ENCODE results near the gene IGF1R. TPM values are rescaled to one million over a fixed set of nuclear protein-coding genes. Genes with fewer than 3 reads are reported as not detected.

The IGF1R gene
- total RNA-seq, 2 donors from 2014 or later = 32.1 to 64.1 TPM

DNA sequence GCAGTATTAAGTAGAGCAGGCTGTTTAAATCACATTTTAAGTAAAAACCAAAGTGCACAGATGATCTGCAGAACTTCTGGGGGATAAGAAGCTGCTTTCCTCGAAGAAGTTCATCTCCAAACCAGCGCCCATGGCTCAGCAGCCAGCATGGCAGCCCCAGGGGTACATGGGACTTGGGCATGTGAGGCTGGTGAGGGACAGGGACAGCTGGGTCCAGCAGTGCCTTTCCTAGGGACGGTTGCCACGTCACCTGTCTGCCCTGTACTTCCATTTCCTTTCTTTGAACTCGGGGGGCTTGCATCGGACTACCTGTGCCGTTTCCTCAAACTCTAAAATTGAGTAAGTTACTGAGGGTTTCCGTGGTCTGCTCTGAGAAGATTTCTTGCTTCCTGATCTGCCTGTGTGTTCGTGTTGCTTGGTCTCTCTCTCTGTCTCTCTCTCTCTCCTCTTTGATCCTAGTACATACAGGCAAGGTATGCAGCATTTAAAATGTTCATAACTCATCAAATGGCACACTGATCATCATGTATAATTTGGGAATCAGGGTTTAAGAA, 67.6 kb downstream of the IGF1R start:
- TF ChIP-seq, protein P1, sequence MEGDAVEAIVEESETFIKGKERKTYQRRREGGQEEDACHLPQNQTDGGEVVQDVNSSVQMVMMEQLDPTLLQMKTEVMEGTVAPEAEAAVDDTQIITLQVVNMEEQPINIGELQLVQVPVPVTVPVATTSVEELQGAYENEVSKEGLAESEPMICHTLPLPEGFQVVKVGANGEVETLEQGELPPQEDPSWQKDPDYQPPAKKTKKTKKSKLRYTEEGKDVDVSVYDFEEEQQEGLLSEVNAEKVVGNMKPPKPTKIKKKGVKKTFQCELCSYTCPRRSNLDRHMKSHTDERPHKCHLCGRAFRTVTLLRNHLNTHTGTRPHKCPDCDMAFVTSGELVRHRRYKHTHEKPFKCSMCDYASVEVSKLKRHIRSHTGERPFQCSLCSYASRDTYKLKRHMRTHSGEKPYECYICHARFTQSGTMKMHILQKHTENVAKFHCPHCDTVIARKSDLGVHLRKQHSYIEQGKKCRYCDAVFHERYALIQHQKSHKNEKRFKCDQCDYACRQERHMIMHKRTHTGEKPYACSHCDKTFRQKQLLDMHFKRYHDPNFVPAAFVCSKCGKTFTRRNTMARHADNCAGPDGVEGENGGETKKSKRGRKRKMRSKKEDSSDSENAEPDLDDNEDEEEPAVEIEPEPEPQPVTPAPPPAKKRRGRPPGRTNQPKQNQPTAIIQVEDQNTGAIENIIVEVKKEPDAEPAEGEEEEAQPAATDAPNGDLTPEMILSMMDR (IDR thresholded peaks at IDR 0.05) = no peak
- Histone ChIP-seq H3K36me3 (peaks cover 8% of the 10 kb centered on the region), H3K4me1 (peaks cover 0 to 78% of the 10 kb centered on the region in 2 donors), H3K27ac (peak overlapping the region; percentile 85 to 90), H3K27me3 (no peaks in the 10 kb centered on the region), H3K4me3 (no peak overlapping the region), H3K9me3 (no peaks in the 10 kb centered on the region)
- no peak for DNase-seq (ENCODE audit: low spot score)

DNA sequence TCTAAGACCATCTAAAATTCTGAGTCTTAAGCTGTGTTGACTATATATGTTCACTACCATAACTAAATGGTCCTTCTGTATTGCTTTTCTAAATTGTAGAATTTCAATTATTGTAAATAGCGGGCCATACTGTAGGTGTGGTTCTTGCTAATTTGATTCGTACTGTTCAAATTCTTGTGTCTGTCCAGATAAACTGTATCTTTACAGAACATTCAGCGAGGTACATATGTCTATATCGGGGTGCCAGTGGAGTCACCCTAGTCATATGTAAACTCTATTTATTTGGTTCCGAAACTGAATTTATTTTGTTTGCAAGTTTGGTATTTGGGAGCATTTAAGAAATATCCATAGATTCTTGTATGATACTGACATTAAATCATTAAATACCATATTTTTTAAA, 69.0 kb downstream of the IGF1R start:
- H3K27me3 ChIP-seq = no peaks in the 10 kb centered on the region
- H3K27ac ChIP-seq = peak overlapping the region; percentile 85 to 90
- H3K4me1 ChIP-seq = peaks cover 0 to 91% of the 10 kb centered on the region in 2 donors
- no peaks in the 10 kb centered on the region for H3K36me3 ChIP-seq
- H3K4me3 ChIP-seq = no peak overlapping the region
- TF ChIP-seq, protein P1 (IDR thresholded peaks at IDR 0.05) = no peak
- no peaks in the 10 kb centered on the region for H3K9me3 ChIP-seq
- DNase-seq (ENCODE audit: low spot score) = no peak

- peak overlapping the region; percentile 85 to 90 for H3K27ac ChIP-seq
Observed at GRCh38 chr15:98717942-98718341, 69.6 kb downstream of the IGF1R start.

DNA sequence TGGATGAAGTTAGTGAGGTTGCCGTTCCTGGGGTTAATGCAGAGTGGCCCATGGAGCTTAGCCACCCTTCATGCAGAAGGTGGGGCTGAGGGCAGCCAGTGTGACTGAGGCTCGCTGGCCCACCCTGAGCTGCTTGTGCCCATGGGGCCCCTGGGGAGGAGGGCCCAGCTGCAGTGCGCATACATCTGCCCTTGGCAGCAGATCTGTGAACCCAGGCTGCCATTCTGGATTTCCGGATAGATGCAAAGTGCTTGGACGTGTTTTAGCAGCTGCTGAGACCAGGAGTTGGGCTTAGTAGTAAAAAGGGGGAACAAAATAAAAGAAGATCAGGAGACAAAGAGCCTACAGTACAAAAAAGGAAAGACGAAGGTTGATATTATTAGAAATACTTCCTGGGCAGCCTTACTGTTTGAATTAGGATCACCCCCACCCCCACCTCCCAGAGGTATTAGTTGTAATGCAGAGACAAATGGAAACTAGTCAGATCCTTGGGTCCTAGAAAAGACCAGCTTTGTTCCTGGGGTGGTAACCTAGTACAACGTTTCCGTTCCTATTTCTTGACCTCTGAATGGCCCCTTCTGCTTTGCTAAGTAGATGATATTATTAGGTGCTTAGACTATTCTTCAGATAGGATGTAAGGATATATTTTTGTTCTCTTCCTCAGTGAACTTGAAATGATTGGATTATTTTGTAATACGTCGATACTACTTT, 70.2 kb downstream of the IGF1R start:
- H3K36me3 ChIP-seq = no peaks in the 10 kb centered on the region
- TF ChIP-seq, protein P1 (IDR thresholded peaks at IDR 0.05) = no peak
- no peak for DNase-seq (ENCODE audit: low spot score)
- H3K27me3 ChIP-seq = no peaks in the 10 kb centered on the region
- H3K9me3 ChIP-seq = no peaks in the 10 kb centered on the region
- no peak overlapping the region for H3K4me3 ChIP-seq
- H3K27ac ChIP-seq = peak overlapping the region; percentile 85 to 90
- H3K4me1 ChIP-seq = peaks cover 0 to 94% of the 10 kb centered on the region in 2 donors

More at GRCh38 chr15:98717942-98718341, 69.6 kb downstream of the IGF1R start:
- Histone ChIP-seq H3K27me3 (no peaks in the 10 kb centered on the region), H3K4me1 (peaks cover 0 to 94% of the 10 kb centered on the region in 2 donors), H3K9me3 (no peaks in the 10 kb centered on the region), H3K36me3 (no peaks in the 10 kb centered on the region), H3K4me3 (no peak overlapping the region)
- TF ChIP-seq, protein P1 (IDR thresholded peaks at IDR 0.05) = no peak
- DNase-seq (ENCODE audit: low spot score) = no peak

GRCh38 chr15:98719137-98719740, 70.9 kb downstream of the IGF1R start:
- H3K4me1 ChIP-seq = peaks cover 0 to 93% of the 10 kb centered on the region in 2 donors
- DNase-seq (ENCODE audit: low spot score) = no peak
- no peaks in the 10 kb centered on the region for H3K9me3 ChIP-seq
- peak overlapping the region; percentile 85 to 90 for H3K27ac ChIP-seq
- no peaks in the 10 kb centered on the region for H3K27me3 ChIP-seq
- H3K36me3 ChIP-seq = no peaks in the 10 kb centered on the region
- TF ChIP-seq, protein P1 (IDR thresholded peaks at IDR 0.05) = no peak
- no peak overlapping the region for H3K4me3 ChIP-seq

All from right atrium auricular region (tissue), 2 donors.